Osteoblast (primary cell): ENCODE results near the gene EFCAB7. TPM values are rescaled to one million over a fixed set of nuclear protein-coding genes. Genes with fewer than 3 reads are reported as not detected.
A peak's percentile ranks its signal among the peaks of the same experiment; 100 is the strongest.
"Not testable (repeated sequence)": the region's sequence is repeated elsewhere in the genome, so short reads cannot be mapped to it uniquely, and the experiment has no call there.

Experiments used
- DNase-seq: peaks from one replicate; pipeline ENCODE4 v3.0.0; 2011; ENCODE audit warnings: low spot score, mixed read lengths; ENCODE audit not compliant: insufficient read length; ENCODE audit errors: missing footprints
- H2AFZ ChIP-seq: 2 replicates; pipeline ENCODE4 v1.6.0; 2011; ENCODE audit warnings: mild to moderate bottlenecking, low read length
- H3K27ac ChIP-seq: 2 replicates; pipeline ENCODE4 v1.5.1; 2011; ENCODE audit warnings: mild to moderate bottlenecking, low read depth, low read length, moderate library complexity
- H3K27me3 ChIP-seq: 2 replicates; pipeline ENCODE4 v1.6.0; 2012; ENCODE audit warnings: mild to moderate bottlenecking, control low read depth, inconsistent platforms, low read length, moderate library complexity; ENCODE audit not compliant: insufficient read depth
- H3K36me3 ChIP-seq: 2 replicates; pipeline ENCODE4 v1.5.1; 2011; ENCODE audit warnings: mild to moderate bottlenecking, low read length, control low read depth, moderate library complexity; ENCODE audit not compliant: insufficient read depth
- H3K4me1 ChIP-seq: 2 replicates; pipeline ENCODE4 v1.5.1; 2011; ENCODE audit warnings: mild to moderate bottlenecking, low read length, control low read depth, moderate library complexity; ENCODE audit not compliant: insufficient read depth
- H3K4me2 ChIP-seq: 2 replicates; pipeline ENCODE4 v1.6.0; 2011; ENCODE audit warnings: mild to moderate bottlenecking, low read length; ENCODE audit not compliant: insufficient read depth
- H3K4me3 ChIP-seq: fragments of 200-600 bp; sonication (generic); 3 replicates; pipeline ENCODE4 v1.5.1; 2012; ENCODE audit warnings: mild to moderate bottlenecking, low read length, inconsistent platforms; ENCODE audit not compliant: insufficient read depth
- H3K79me2 ChIP-seq: 2 replicates; pipeline ENCODE4 v1.6.0; 2012; ENCODE audit warnings: mild to moderate bottlenecking, low read length, control low read depth, inconsistent platforms; ENCODE audit not compliant: insufficient read depth
- H3K9me3 ChIP-seq: 2 replicates; pipeline ENCODE4 v1.5.1; 2011; ENCODE audit warnings: low read depth, low read length, control low read depth
- H4K20me1 ChIP-seq: 2 replicates; pipeline ENCODE4 v1.6.0; 2012; ENCODE audit warnings: mild to moderate bottlenecking, low read length, control low read depth; ENCODE audit not compliant: insufficient read depth
- total RNA-seq: library from RNA; depleted of rRNA; stranded (reverse); fragments of >200 nt; gene quantifications from 2 replicates; pipeline ENCODE4 v1.2.3, GENCODE V29; 2012
- TF ChIP-seq, protein P1 (sequence below): IDR thresholded peaks from 2 replicates; pipeline ENCODE4 v1.5.1; 2011; ENCODE audit warnings: mild to moderate bottlenecking, low read depth, low read length, moderate library complexity; ENCODE audit errors: extremely low read depth

The EFCAB7 gene
- total RNA-seq, 1 donor = 11.9 TPM

DNA sequence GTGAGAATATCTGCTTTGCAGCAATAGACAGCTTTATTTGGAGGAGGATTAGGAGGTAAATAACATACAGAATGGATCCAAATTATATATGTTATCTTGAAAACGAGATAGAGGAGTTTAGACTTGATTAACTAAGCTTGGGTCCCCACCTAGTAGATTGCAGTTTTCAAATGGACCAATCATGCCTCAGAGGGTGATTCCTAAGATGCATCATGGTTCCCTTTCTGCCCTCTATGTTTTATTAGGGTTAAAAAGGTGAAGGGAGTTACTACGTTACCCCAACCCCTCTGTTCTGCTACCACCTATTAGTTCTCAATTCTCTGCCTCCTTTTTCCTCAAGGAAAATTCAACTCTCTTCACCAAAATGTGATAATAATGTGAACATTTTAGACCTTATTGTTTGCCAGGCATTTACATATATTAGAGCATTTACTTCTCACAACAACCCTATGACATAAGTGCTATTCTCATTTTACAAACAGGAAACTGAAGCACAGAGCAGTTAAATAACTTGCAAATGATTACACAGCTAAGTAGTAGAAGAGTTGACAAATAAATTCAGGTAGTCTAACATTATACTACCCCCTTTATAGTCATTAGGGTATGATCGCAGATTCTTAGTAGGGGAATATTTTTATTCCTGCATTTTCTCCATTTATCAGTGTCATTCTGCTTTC lies 46.5 kb downstream of the EFCAB7 start:
- Histone ChIP-seq H2AFZ (no peak overlapping the region), H3K27me3 (no peaks in the 10 kb centered on the region)

GRCh38 chr1:63572686-63573085 lies 49.4 kb downstream of the EFCAB7 start:
- not testable (repeated sequence) for H3K27me3 ChIP-seq, H3K9me3 ChIP-seq, H3K4me2 ChIP-seq, H2AFZ ChIP-seq, H4K20me1 ChIP-seq, DNase-seq, H3K79me2 ChIP-seq, H3K4me3 ChIP-seq, H3K4me1 ChIP-seq, H3K27ac ChIP-seq, H3K36me3 ChIP-seq

More for the DNA sequence above, 46.5 kb downstream of the EFCAB7 start:
- TF ChIP-seq, protein P1, sequence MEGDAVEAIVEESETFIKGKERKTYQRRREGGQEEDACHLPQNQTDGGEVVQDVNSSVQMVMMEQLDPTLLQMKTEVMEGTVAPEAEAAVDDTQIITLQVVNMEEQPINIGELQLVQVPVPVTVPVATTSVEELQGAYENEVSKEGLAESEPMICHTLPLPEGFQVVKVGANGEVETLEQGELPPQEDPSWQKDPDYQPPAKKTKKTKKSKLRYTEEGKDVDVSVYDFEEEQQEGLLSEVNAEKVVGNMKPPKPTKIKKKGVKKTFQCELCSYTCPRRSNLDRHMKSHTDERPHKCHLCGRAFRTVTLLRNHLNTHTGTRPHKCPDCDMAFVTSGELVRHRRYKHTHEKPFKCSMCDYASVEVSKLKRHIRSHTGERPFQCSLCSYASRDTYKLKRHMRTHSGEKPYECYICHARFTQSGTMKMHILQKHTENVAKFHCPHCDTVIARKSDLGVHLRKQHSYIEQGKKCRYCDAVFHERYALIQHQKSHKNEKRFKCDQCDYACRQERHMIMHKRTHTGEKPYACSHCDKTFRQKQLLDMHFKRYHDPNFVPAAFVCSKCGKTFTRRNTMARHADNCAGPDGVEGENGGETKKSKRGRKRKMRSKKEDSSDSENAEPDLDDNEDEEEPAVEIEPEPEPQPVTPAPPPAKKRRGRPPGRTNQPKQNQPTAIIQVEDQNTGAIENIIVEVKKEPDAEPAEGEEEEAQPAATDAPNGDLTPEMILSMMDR = no peak
- Histone ChIP-seq H4K20me1 (no peaks in the 10 kb centered on the region), H3K79me2 (no peaks in the 10 kb centered on the region), H3K9me3 (no peaks in the 10 kb centered on the region), H3K4me3 (no peak overlapping the region), H3K36me3 (no peaks in the 10 kb centered on the region), H3K4me1 (no peaks in the 10 kb centered on the region), H3K4me2 (no peak overlapping the region), H3K27ac (no peak overlapping the region)
- no peak for DNase-seq

- not testable (repeated sequence) for H3K4me3 ChIP-seq, H2AFZ ChIP-seq, H3K79me2 ChIP-seq, H3K27me3 ChIP-seq, H3K36me3 ChIP-seq, H3K4me2 ChIP-seq, H3K9me3 ChIP-seq, H3K27ac ChIP-seq, H3K4me1 ChIP-seq, DNase-seq, H4K20me1 ChIP-seq
Measured at GRCh38 chr1:63574203-63574796, 51.0 kb downstream of the EFCAB7 start.

DNA sequence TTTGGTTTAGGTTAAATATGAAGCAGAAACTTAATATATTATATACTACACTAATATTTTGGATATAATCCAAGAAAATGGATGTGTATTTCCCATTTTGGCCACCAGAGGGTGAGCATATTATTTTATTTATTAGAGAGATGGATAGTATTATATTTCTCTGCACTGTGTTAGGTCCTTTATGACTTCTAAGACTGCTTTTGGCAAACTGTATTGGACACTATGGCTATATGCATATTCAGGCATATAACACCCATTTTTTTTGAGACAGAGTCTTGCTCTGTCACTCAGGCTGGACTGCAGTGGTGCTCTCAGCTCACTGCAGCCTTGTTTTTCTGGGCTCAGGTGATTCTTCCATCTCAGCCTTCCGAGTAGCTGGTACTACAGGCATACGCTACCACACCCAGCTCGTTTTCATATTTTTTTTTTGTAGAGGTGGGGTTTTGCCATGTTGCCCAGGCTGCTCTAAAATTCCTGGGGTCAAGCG lies 52.1 kb downstream of the EFCAB7 start:
- Histone ChIP-seq H3K4me2 (no peak overlapping the region), H3K27me3 (no peaks in the 10 kb centered on the region), H4K20me1 (no peaks in the 10 kb centered on the region), H2AFZ (no peak overlapping the region), H3K4me3 (no peak overlapping the region), H3K36me3 (no peaks in the 10 kb centered on the region), H3K9me3 (no peaks in the 10 kb centered on the region), H3K79me2 (no peaks in the 10 kb centered on the region), H3K27ac (no peak overlapping the region), H3K4me1 (no peaks in the 10 kb centered on the region)
- TF ChIP-seq, protein P1 = peak; percentile 70
- DNase-seq = no peak

DNA sequence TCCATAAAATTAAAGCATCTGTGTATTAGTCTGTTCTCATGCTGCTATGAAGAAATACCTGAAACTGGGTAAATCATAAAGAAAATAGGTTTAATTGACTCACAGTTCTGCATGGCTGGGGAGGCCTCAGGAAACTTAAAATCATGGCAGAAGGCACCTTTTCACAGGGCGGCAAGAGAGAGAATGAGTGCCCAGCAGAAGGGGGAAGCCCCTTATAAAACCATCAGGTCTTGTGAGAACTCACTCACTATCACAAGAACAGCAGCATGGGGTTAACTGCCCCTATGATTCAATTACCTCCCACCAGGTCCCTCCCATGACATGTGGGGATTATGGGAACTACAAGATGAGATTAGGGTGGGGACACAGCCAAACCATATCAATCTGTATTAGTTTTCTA lies 63.0 kb downstream of the EFCAB7 start:
- H3K4me3 ChIP-seq, H3K79me2 ChIP-seq, H3K4me2 ChIP-seq, H3K27me3 ChIP-seq, H3K27ac ChIP-seq, H3K9me3 ChIP-seq, H2AFZ ChIP-seq, DNase-seq, H3K36me3 ChIP-seq, H4K20me1 ChIP-seq: not testable (repeated sequence)
- H3K4me1 ChIP-seq = peaks cover 12% of the 10 kb centered on the region
